Endothelial cell of umbilical vein (primary cell): ENCODE data around the gene ATP8A2. TPM values are rescaled to one million over a fixed set of nuclear protein-coding genes. Genes with fewer than 3 reads are reported as not detected.

ENCODE experiments used
- BruUV-seq: library from RNA; stranded (reverse); fragments of 400-500 nt; replicated peaks from 2 replicates; lab custom pipeline; 2021; lab: Mats Ljungman, UMichigan
- CTCF ChIA-PET: fragments of 300-600, 350-600 bp; sonication (Branson Sonifier 250); formaldehyde crosslinking; loops from one replicate; lab custom pipeline; 2021; ENCODE audit warnings: antibody characterized with exemption, inconsistent platforms; lab: Charles Lee
- POLR2A ChIA-PET: fragments of 300-600, 350-600 bp; sonication (Branson Sonifier 250); formaldehyde crosslinking; loops from one replicate; lab custom pipeline; 2021; ENCODE audit warnings: antibody characterized with exemption, inconsistent platforms; lab: Charles Lee
- DNase-seq: peaks from one replicate; pipeline ENCODE4 v3.0.0-alpha.2; 2011; ENCODE audit warnings: low read depth, low spot score
- FAIRE-seq: peaks from 2 replicates; lab custom pipeline; 2011; peaks lifted over from hg19 to GRCh38; lab: Jason Lieb, UNC
- H2AFZ ChIP-seq: 2 replicates; pipeline ENCODE4 v1.6.0; 2012; ENCODE audit warnings: low read depth, low read length, control low read depth, inconsistent platforms
- H3K27ac ChIP-seq: 2 replicates; pipeline ENCODE4 v1.5.1; 2011; ENCODE audit warnings: low read depth, mild to moderate bottlenecking, control low read depth, low read length, moderate library complexity; ENCODE audit not compliant: insufficient read depth
- H3K27me3 ChIP-seq, 2 experiments: 2 replicates each; pipeline versions ENCODE4 v1.6.0 to v1.6.1; 2011; ENCODE audit warnings: low read length in 2 of 2, mixed read lengths in 1 of 2; ENCODE audit not compliant: control insufficient read depth in 2 of 2, insufficient read depth in 2 of 2
- H3K36me3 ChIP-seq, 2 experiments: 2 replicates in 1 of 2; 3 replicates in 1 of 2; pipeline ENCODE4 v1.5.1; 2011; ENCODE audit warnings: low read length in 2 of 2, mild to moderate bottlenecking in 1 of 2, moderate library complexity in 1 of 2; ENCODE audit not compliant: control insufficient read depth in 2 of 2, insufficient read depth in 2 of 2; ENCODE audit errors: extremely low read depth in 1 of 2
- H3K4me1 ChIP-seq: 3 replicates; pipeline ENCODE4 v1.5.1; 2011; ENCODE audit warnings: mild to moderate bottlenecking, low read length; ENCODE audit not compliant: control insufficient read depth, insufficient read depth; ENCODE audit errors: extremely low read depth
- H3K4me2 ChIP-seq: 2 replicates; pipeline ENCODE4 v1.6.1; 2011; ENCODE audit warnings: low read length, control low read depth, mixed read lengths; ENCODE audit not compliant: insufficient read depth
- H3K4me3 ChIP-seq, 3 experiments: fragments of 200-600 bp in 1 of 3; sonication (generic), shearing (Covaris generic) in 1 of 3; replicated peaks in 1 of 3; 2 replicates each; pipeline ENCODE4 v1.5.1; 2011 to 2016; ENCODE audit warnings: control low read depth in 3 of 3, low read length in 3 of 3, mild to moderate bottlenecking in 2 of 3, inconsistent platforms in 1 of 3, low read depth in 1 of 3, moderate library complexity in 1 of 3; ENCODE audit not compliant: insufficient read depth in 1 of 3
- H3K79me2 ChIP-seq: 2 replicates; pipeline ENCODE4 v1.6.0; 2012; ENCODE audit warnings: low read length, inconsistent platforms; ENCODE audit not compliant: control insufficient read depth, insufficient read depth
- H3K9ac ChIP-seq: replicated peaks from 2 replicates; pipeline ENCODE3; 2011; ENCODE audit warnings: low read length, control low read depth; ENCODE audit not compliant: insufficient read depth; ENCODE audit errors: extremely low read depth
- H3K9me1 ChIP-seq: replicated peaks from 3 replicates; pipeline ENCODE4 v1.6.0; 2011; ENCODE audit warnings: mild to moderate bottlenecking, low read length; ENCODE audit not compliant: control insufficient read depth, insufficient read depth; ENCODE audit errors: extremely low read depth
- H3K9me3 ChIP-seq: replicated peaks from 2 replicates; pipeline ENCODE4 v1.5.1; 2012; ENCODE audit warnings: low read length, inconsistent platforms; ENCODE audit not compliant: control insufficient read depth, insufficient read depth
- H4K20me1 ChIP-seq: replicated peaks from 2 replicates; pipeline ENCODE3; 2011; ENCODE audit warnings: mild to moderate bottlenecking, low read length; ENCODE audit not compliant: control insufficient read depth, insufficient read depth; ENCODE audit errors: extremely low read depth
- CTCF ChIP-seq, 2 donors: IDR thresholded peaks; 1 replicate in 1 of 2; 2 replicates in 1 of 2; pipeline ENCODE4 v1.5.1; 2011; ENCODE audit warnings: low read length in 2 of 2, mild to moderate bottlenecking in 2 of 2, moderate library complexity in 2 of 2, control low read depth in 1 of 2, inconsistent platforms in 1 of 2, low read depth in 1 of 2; ENCODE audit not compliant: insufficient read depth in 1 of 2; ENCODE audit errors: extremely low read depth in 1 of 2
- EZH2 ChIP-seq: IDR thresholded peaks from 2 replicates; pipeline ENCODE4 v1.6.1; 2012; ENCODE audit warnings: borderline replicate concordance, low read depth, mild to moderate bottlenecking, moderate library complexity, low read length, inconsistent platforms; ENCODE audit not compliant: severe bottlenecking
- FOS ChIP-seq: IDR thresholded peaks from 2 replicates; pipeline ENCODE4 v1.6.1; 2011; ENCODE audit warnings: mild to moderate bottlenecking, low read length, moderate library complexity, borderline replicate concordance; ENCODE audit not compliant: insufficient read depth
- GATA2 ChIP-seq: IDR thresholded peaks from 2 replicates; pipeline ENCODE4 v1.7.0; 2011; ENCODE audit warnings: low read depth, mild to moderate bottlenecking, moderate library complexity, mixed read lengths, low read length; ENCODE audit not compliant: insufficient read length, insufficient read depth
- JUN ChIP-seq: IDR thresholded peaks from 2 replicates; pipeline ENCODE4 v1.6.1; 2011; ENCODE audit warnings: borderline replicate concordance, low read depth; ENCODE audit not compliant: insufficient read length, insufficient read depth
- MAX ChIP-seq: IDR thresholded peaks from 2 replicates; pipeline ENCODE4 v1.6.1; 2011; ENCODE audit not compliant: insufficient read depth, insufficient read length
- MYC ChIP-seq: IDR thresholded peaks from one replicate; pipeline ENCODE4 v1.6.1; 2011; ENCODE audit warnings: mild to moderate bottlenecking, low read depth, low read length
- POLR2A ChIP-seq: IDR thresholded peaks from 2 replicates; pipeline ENCODE4 v1.6.1; 2012; ENCODE audit warnings: low read depth, mild to moderate bottlenecking, control low read depth, low read length
- POLR2AphosphoS5 ChIP-seq: IDR thresholded peaks from 2 replicates; pipeline ENCODE4 v1.6.1; 2012; ENCODE audit warnings: low read depth, mild to moderate bottlenecking, control low read depth, low read length, moderate library complexity; ENCODE audit not compliant: insufficient read depth
- dilution Hi-C: fragments of 300-500 bp; cut with MboI; formaldehyde crosslinking; loops from one replicate; pipeline ENCODE4 v1.15.0; 2019; ENCODE audit warnings: low sequenced_read_pairs; ENCODE audit not compliant: extremely low pct_ligation_motif_present
- intact Hi-C: fragments of 100-400 bp; cut with micrococcal nuclease; formaldehyde crosslinking; loops from one replicate; pipeline ENCODE4 v1.10.0; 2022
- polyA plus RNA-seq, 4 experiments: library from polyadenylated mRNA; depleted of rRNA in 3 of 4; stranded (reverse) in 3 of 4; unstranded in 1 of 4; fragments of >200 nt; gene quantifications; 2 replicates each; pipeline versions ENCODE4 v1.2.1 to v1.2.3, GENCODE V29; 2011 to 2012; ENCODE audit warnings: missing spikeins in 1 of 4
- total RNA-seq: library from RNA; stranded (reverse); gene quantifications from 2 replicates; pipeline ENCODE4 v1.2.3, GENCODE V29; 2021

The ATP8A2 gene
- total and polyA plus RNA-seq, 2 donors (not counting 3 experiments of a cell fraction or from before 2014, with no cell fraction given) = 0.11 to 0.49 TPM

GRCh38 chr13:25502551-25502950 is 130.8 kb downstream of the ATP8A2 start:
- dilution Hi-C loops (no loop called here), intact Hi-C loops (no loop called here)
- no peak overlapping the region for H2AFZ ChIP-seq
- FAIRE-seq (no peak), DNase-seq (no peak)
- no peaks in the 10 kb centered on the region for H3K27me3 ChIP-seq
- no peaks in the 10 kb centered on the region for H3K9me3 ChIP-seq
- TF ChIP-seq POLR2A = no peak
- no peak for TF ChIP-seq MYC
- TF ChIP-seq MAX = no peak
- no peak for TF ChIP-seq POLR2AphosphoS5
- TF ChIP-seq CTCF (IDR thresholded peaks at IDR 0.05; ENCODE audit: extremely low read depth in 1 of 2, insufficient read depth in 1 of 2, low read depth in 1 of 2, low read length in 2 of 2) = no peak
- TF ChIP-seq EZH2 = no peak
- no peak for TF ChIP-seq JUN
- TF ChIP-seq FOS = no peak
- no peak for TF ChIP-seq GATA2
- ChIA-PET POLR2A (no interaction called here), CTCF (no interaction called here)
- no TSS peak for BruUV-seq
- no peak overlapping the region for H3K4me2 ChIP-seq
- H3K27ac ChIP-seq = no peak overlapping the region
- H3K79me2 ChIP-seq = no peaks in the 10 kb centered on the region
- no peak overlapping the region for H3K4me3 ChIP-seq
- no peaks in the 10 kb centered on the region for H3K36me3 ChIP-seq
- H3K4me1 ChIP-seq = no peaks in the 10 kb centered on the region
- no peak overlapping the region for H3K9ac ChIP-seq
- no peaks in the 10 kb centered on the region for H4K20me1 ChIP-seq
- H3K9me1 ChIP-seq = no peaks in the 10 kb centered on the region
